Nephron (organoid): Measurements from ENCODE around the gene ZFAND3.
"Not testable (repeated sequence)": the region's sequence is repeated elsewhere in the genome, so short reads cannot be mapped to it uniquely, and the experiment has no call there.

Source experiments
- H3K27ac Mint-ChIP-seq, 3 experiments: 2 replicates each; pipeline ENCODE4 v1.8.0; 2020; ENCODE audit warnings: mixed read lengths in 3 of 3, mild to moderate bottlenecking in 2 of 3, moderate library complexity in 1 of 3
- H3K27me3 Mint-ChIP-seq: 2 replicates; pipeline ENCODE4 v1.8.0; 2021; ENCODE audit warnings: low read depth, mild to moderate bottlenecking, moderate library complexity, mixed read lengths
- H3K36me3 Mint-ChIP-seq: 2 replicates; pipeline ENCODE4 v1.8.0; 2020; ENCODE audit warnings: low read depth, mixed read lengths
- H3K4me1 Mint-ChIP-seq: 2 replicates; pipeline ENCODE4 v1.8.0; 2020; ENCODE audit warnings: mixed read lengths
- H3K4me3 Mint-ChIP-seq, 3 experiments: 2 replicates each; pipeline ENCODE4 v1.8.0; 2020; ENCODE audit warnings: mild to moderate bottlenecking in 3 of 3, mixed read lengths in 3 of 3, moderate library complexity in 2 of 3
- H3K9me3 Mint-ChIP-seq: 2 replicates; pipeline ENCODE4 v1.8.0; 2020; ENCODE audit warnings: mixed read lengths
- TF ChIP-seq, protein P1 (sequence below), 3 experiments: fragments of 200-600 bp; sonication (generic); IDR thresholded peaks; one replicate each; pipeline ENCODE4 v1.5.0; 2021; ENCODE audit warnings: antibody characterized with exemption in 3 of 3; ENCODE audit not compliant: unreplicated experiment in 3 of 3

ZFAND3 gene

GRCh38 chr6:37952027-37952426 is 132.5 kb downstream of the ZFAND3 start:
- no peaks in the 10 kb centered on the region for H3K4me1 Mint-ChIP-seq
- H3K36me3 Mint-ChIP-seq, result peaks cover 34% of the 10 kb centered on the region
- H3K9me3 Mint-ChIP-seq, result peaks cover 10% of the 10 kb centered on the region
- TF ChIP-seq, protein P1, sequence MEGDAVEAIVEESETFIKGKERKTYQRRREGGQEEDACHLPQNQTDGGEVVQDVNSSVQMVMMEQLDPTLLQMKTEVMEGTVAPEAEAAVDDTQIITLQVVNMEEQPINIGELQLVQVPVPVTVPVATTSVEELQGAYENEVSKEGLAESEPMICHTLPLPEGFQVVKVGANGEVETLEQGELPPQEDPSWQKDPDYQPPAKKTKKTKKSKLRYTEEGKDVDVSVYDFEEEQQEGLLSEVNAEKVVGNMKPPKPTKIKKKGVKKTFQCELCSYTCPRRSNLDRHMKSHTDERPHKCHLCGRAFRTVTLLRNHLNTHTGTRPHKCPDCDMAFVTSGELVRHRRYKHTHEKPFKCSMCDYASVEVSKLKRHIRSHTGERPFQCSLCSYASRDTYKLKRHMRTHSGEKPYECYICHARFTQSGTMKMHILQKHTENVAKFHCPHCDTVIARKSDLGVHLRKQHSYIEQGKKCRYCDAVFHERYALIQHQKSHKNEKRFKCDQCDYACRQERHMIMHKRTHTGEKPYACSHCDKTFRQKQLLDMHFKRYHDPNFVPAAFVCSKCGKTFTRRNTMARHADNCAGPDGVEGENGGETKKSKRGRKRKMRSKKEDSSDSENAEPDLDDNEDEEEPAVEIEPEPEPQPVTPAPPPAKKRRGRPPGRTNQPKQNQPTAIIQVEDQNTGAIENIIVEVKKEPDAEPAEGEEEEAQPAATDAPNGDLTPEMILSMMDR (IDR thresholded peaks at IDR 0.05; ENCODE audit: unreplicated experiment in 3 of 3), result no peak
- no peak overlapping the region for H3K4me3 Mint-ChIP-seq
- H3K27me3 Mint-ChIP-seq, result no peaks in the 10 kb centered on the region
- H3K27ac Mint-ChIP-seq, result no peak overlapping the region

DNA sequence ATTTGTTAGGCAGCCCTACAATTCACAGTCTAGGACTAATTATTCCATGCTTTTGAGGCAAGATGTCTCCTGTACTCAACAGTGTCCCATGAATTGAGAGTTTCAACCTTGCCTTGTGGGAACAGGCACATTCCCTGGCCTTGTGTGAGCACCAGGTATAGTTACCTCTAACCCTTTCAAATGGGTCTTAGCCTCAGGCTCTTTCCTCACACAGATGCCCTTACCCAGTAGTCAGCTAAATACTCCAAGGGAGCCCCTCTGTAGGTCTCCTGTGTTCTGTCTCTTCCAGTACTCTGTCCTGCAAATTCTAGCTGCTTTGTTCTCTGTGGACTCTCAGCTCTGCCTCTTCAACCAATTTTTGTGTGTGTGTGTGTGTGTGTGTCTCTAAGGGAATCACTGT is 135.3 kb downstream of the ZFAND3 start:
- peaks cover 8% of the 10 kb centered on the region for H3K9me3 Mint-ChIP-seq

GRCh38 chr6:37956711-37957275 is 137.3 kb downstream of the ZFAND3 start:
- H3K9me3 Mint-ChIP-seq, result no peaks in the 10 kb centered on the region
- no peak overlapping the region for H3K27ac Mint-ChIP-seq
- no peaks in the 10 kb centered on the region for H3K27me3 Mint-ChIP-seq
- no peak overlapping the region for H3K4me3 Mint-ChIP-seq
- peaks cover 12% of the 10 kb centered on the region for H3K36me3 Mint-ChIP-seq
- H3K4me1 Mint-ChIP-seq, result no peaks in the 10 kb centered on the region
- TF ChIP-seq, protein P1 (IDR thresholded peaks at IDR 0.05; ENCODE audit: unreplicated experiment in 3 of 3), result no peak

More for the DNA sequence above, 135.3 kb downstream of the ZFAND3 start:
- H3K27me3 Mint-ChIP-seq, result no peaks in the 10 kb centered on the region
- TF ChIP-seq, protein P1 (IDR thresholded peaks at IDR 0.05; ENCODE audit: unreplicated experiment in 3 of 3), result no peak
- no peak overlapping the region for H3K4me3 Mint-ChIP-seq
- H3K4me1 Mint-ChIP-seq, result no peaks in the 10 kb centered on the region
- no peak overlapping the region for H3K27ac Mint-ChIP-seq
- peaks cover 20% of the 10 kb centered on the region for H3K36me3 Mint-ChIP-seq

DNA sequence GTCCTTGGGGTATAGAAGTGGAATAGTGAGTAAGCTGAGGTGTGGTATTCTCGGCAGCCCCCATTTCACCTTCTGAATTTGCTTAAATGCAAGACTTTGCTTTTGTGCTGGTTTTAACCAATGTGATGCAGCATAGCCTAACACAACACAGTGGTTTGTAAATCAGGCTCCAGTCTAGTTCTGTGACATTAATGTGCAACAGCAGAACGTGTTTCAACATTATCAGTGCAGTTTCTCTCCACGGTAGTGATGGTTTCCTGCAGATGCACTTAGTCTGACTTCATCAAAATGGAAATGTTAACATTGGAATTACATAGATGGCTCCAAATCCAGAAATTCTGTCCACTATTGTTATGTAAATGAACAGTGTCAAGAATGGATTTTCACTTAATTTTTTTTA is 139.5 kb downstream of the ZFAND3 start:
- Mint-ChIP-seq H3K9me3 (no peaks in the 10 kb centered on the region), H3K36me3 (peaks cover 24% of the 10 kb centered on the region), H3K4me1 (no peaks in the 10 kb centered on the region), H3K27ac (no peak overlapping the region), H3K4me3 (no peak overlapping the region), H3K27me3 (no peaks in the 10 kb centered on the region)
- TF ChIP-seq, protein P1 (IDR thresholded peaks at IDR 0.05; ENCODE audit: unreplicated experiment in 3 of 3), result no peak

GRCh38 chr6:37960139-37960935 is 140.8 kb downstream of the ZFAND3 start:
- H3K9me3 Mint-ChIP-seq, result no peaks in the 10 kb centered on the region
- peaks cover 33% of the 10 kb centered on the region for H3K36me3 Mint-ChIP-seq
- TF ChIP-seq, protein P1 (IDR thresholded peaks at IDR 0.05; ENCODE audit: unreplicated experiment in 3 of 3), result no peak
- no peak overlapping the region for H3K4me3 Mint-ChIP-seq
- H3K27me3 Mint-ChIP-seq, result no peaks in the 10 kb centered on the region
- H3K4me1 Mint-ChIP-seq, result no peaks in the 10 kb centered on the region
- H3K27ac Mint-ChIP-seq, result no peak overlapping the region

DNA sequence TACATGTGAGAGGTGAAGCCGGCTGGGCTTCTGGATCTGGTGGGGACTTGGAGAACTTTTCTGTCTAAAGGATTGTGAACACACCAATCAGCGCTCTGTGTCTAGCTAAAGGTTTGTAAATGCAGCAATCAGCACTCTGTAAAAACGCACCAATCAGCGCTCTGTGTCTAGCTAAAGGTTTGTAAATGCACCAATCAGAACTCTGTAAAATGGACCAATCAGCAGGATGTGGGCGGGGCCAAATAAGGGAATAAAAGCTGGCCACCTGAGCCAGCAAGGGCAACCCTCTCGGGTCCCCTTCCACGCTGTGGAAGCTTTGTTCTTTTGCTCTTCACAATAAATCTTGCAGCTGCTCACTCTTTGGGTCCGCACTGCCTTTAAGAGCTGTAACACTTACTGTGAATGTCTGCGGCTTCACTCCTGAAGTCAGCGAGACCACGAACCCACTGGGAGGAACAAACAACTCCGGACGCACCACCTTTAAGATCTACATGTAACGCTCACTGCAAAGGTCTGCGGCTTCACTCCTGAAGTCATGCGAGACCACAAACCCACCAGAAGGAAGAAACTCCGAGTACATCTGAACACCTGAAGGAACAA is 143.1 kb downstream of the ZFAND3 start:
- not testable (repeated sequence) for H3K4me1 Mint-ChIP-seq, H3K9me3 Mint-ChIP-seq, H3K4me3 Mint-ChIP-seq, H3K27ac Mint-ChIP-seq, H3K27me3 Mint-ChIP-seq
- H3K36me3 Mint-ChIP-seq, result peaks cover 56% of the 10 kb centered on the region
